Stimulated activated CD4-positive, alpha-beta T cell treated with anti-CD3 and anti-CD28 coated beads, Interleukin-1b, Interleukin-23, amount 100 ng/mL, for 1 hour (primary cell): ENCODE measurements around the gene HDDC2.

Experiments used
- DNase-seq, 2 donors: peaks; one replicate each; pipeline ENCODE4 v3.0.0-alpha.2; 2020; ENCODE audit warnings: low read depth in 2 of 2

Gene HDDC2

DNA sequence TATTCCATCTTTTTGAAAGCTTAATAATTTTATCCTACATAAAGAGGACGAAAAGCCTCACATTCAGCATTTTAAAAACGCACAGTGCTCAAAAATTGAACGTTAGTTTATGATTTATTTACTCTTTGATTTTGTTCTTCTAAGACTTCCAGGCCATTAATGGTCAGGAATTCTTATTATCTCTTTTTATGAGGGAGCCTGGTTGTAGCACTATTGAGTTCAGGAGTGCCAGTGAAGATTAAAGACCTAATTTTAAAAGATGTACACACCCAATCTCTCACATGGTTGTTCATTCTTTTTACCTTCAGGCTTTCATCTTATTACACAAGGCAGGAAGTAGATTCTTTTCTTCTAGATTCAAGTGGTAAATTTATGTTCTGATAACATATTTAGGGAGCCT lies 68.6 kb downstream of the HDDC2 start:
- DNase-seq: no peak

GRCh38 chr6:125232466-125232865 lies 69.3 kb downstream of the HDDC2 start:
- no peak for DNase-seq

- no peak for DNase-seq
These were observed 70.0 kb downstream of the HDDC2 start for GRCh38 chr6:125231574-125232343.

DNA sequence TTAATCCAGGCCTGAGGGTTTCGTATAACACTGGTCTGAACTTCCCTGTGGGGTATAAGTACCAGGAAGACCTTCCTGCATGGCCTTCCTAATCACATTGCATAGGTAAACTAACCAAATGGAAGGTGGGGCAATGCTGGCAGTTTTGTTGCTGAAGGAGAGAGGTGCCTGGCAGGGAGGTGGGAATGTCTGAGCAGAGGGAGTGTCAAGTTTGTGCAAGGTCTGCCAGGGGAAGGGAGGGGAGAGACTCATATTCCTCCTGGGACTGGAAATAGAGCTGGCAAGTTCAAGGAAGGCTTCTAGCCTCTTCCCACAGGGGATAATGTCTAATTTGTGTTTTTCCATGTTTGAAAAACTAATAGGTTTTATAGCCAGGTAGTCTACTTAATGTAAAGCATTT lies 70.6 kb downstream of the HDDC2 start:
- no peak for DNase-seq

DNA sequence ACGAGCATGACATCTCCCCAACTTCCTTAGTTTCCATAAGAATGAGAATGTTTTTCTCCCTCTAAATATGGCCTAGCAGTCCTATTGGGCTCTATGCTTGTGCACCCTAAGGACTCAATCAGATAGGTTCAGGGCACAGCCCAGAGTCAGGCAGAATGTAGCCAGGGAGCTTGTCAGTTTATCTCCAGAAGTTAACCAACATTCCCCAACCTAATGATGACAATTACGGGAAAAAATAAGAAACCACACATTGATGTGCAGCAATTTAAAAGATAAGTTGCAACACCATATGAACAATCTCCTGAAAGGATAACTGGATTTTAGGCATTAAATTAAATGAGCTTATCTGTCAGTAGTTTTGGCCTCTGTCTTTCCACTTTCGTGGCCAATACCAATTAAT lies 71.1 kb downstream of the HDDC2 start:
- no peak for DNase-seq

DNA sequence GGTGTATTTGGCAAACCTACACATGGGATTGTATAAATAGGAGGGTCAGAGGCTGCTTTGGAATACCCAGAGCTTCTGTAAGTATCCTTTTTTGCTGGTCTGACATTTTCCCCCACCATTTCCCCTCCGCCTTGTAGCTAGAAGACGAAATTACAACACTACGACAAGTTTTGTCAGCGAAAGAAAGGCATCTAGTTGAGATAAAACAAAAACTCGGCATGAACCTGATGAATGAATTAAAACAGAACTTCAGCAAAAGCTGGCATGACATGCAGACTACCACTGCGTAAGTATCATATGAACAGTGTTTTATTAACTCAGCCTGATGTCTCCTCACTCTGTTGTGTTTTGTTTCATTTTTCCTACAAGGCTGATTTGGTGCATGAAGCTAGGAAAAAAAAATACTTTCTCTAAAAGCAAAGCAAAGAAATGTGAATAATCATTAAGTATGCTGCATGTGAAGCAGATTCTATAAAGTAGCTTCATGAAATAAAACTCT lies 72.7 kb downstream of the HDDC2 start:
- no peak for DNase-seq

DNA sequence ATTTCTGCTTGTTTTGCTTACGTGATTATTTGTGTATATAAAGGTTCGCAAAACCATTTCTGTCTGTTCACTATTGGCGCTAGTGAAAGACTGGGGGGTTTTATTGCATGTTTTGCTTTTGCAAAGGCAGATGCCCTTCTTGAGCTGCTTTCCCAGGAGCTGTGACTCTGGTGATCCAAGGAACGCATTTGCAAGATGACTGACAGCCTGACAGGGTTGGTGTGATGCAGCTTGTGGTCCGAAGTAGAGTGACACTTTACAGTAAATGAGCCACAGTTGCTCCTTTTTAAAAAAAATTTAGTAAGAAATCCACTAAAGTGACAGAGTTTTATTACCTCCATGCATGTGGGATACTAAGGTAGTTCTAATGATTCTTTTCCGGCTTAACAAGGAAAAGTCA lies 74.5 kb downstream of the HDDC2 start:
- no peak for DNase-seq
